Activated CD8-positive, alpha-beta T cell treated with anti-CD3 and anti-CD28 coated beads, Interleukin-2, amount 10 ng/mL, durations not matched to agents 7 days and 5 days (primary cell): ENCODE measurements around the gene TSACC. TPM values are rescaled to one million over a fixed set of nuclear protein-coding genes. Genes with fewer than 3 reads are reported as not detected.

Experiments
- ATAC-seq: fragments of 150-1000 bp; cut with Tn5 transposase; one replicate; pipeline ENCODE4 v1.10.0; 2021; ENCODE audit warnings: moderate library complexity
- CTCF ChIA-PET: fragments of 350-600 bp; sonication (Branson Sonifier 250); formaldehyde crosslinking; loops from one replicate; lab custom pipeline; 2021; ENCODE audit warnings: antibody characterized with exemption; lab: Charles Lee
- POLR2A ChIA-PET: fragments of 350-600 bp; sonication (Branson Sonifier 250); formaldehyde crosslinking; loops from one replicate; lab custom pipeline; 2021; ENCODE audit warnings: antibody characterized with exemption; lab: Charles Lee
- DNase-seq: peaks from one replicate; pipeline ENCODE4 v3.0.0-alpha.2; 2020
- H3K27ac Mint-ChIP-seq: one replicate; pipeline ENCODE4 v1.8.0; 2021; ENCODE audit warnings: mild to moderate bottlenecking, mixed read lengths
- H3K27me3 Mint-ChIP-seq: one replicate; pipeline ENCODE4 v1.8.0; 2021; ENCODE audit warnings: low read depth, mixed read lengths
- H3K36me3 Mint-ChIP-seq: one replicate; pipeline ENCODE4 v1.8.0; 2021; ENCODE audit warnings: low read depth, mixed read lengths
- H3K4me1 Mint-ChIP-seq: one replicate; pipeline ENCODE4 v1.8.0; 2021; ENCODE audit warnings: low read depth, mixed read lengths
- H3K4me3 Mint-ChIP-seq: one replicate; pipeline ENCODE4 v1.8.0; 2021; ENCODE audit warnings: mild to moderate bottlenecking, mixed read lengths
- H3K9me3 Mint-ChIP-seq: one replicate; pipeline ENCODE4 v1.8.0; 2022; ENCODE audit warnings: mixed read lengths; ENCODE audit not compliant: insufficient read depth
- total RNA-seq, 2 experiments: library from RNA; stranded (reverse); gene quantifications; one replicate each; pipeline ENCODE4 v1.2.3, GENCODE V29; 2021

Gene TSACC
- total RNA-seq, 2 experiments from 2014 or later: 0.73 to 0.76 TPM

GRCh38 chr1:156386949-156387869 lies 48.9 kb downstream of the TSACC start:
- DNase-seq (no peak), ATAC-seq (no peak)
- ChIA-PET POLR2A (interaction anchor here (1.2 to 2.5 kb wide), 2 partner anchors 59 to 341 kb away, joined by 4 to 18 read pairs; partner anchors contain the start of gene METTL25B), CTCF (interaction anchor here (0.7 to 12.4 kb wide), 21 partner anchors 8 to 256 kb away, joined by 3 to 562 read pairs (median 13); partner anchors contain the start of gene BCAN)
- Mint-ChIP-seq H3K9me3 (no peaks in the 10 kb centered on the region), H3K4me1 (peaks cover 13% of the 10 kb centered on the region), H3K36me3 (no peaks in the 10 kb centered on the region), H3K4me3 (no peak overlapping the region), H3K27me3 (peaks cover 35% of the 10 kb centered on the region), H3K27ac (no peak overlapping the region)

GRCh38 chr1:156387870-156388173 lies 49.5 kb downstream of the TSACC start:
- peaks cover 35% of the 10 kb centered on the region for H3K27me3 Mint-ChIP-seq
- H3K27ac Mint-ChIP-seq: no peak overlapping the region

GRCh38 chr1:156388174-156389137 lies 50.1 kb downstream of the TSACC start:
- peaks cover 13% of the 10 kb centered on the region for H3K4me1 Mint-ChIP-seq
- H3K36me3 Mint-ChIP-seq: no peaks in the 10 kb centered on the region
- no peak overlapping the region for H3K27ac Mint-ChIP-seq
- peaks cover 35% of the 10 kb centered on the region for H3K27me3 Mint-ChIP-seq
- CTCF ChIA-PET: interaction anchor here (0.8 to 3.4 kb wide), 4 partner anchors 31 to 220 kb away, joined by 3 to 85 read pairs (median 12); no protein-coding TSS in a partner anchor
- ATAC-seq: no peak
- no peaks in the 10 kb centered on the region for H3K9me3 Mint-ChIP-seq
- no peak overlapping the region for H3K4me3 Mint-ChIP-seq
- POLR2A ChIA-PET: interaction anchor here (0.6 kb wide), 1 partner anchor 65 kb away, joined by 3 read pairs; no protein-coding TSS in a partner anchor
- DNase-seq: no peak

More at GRCh38 chr1:156387870-156388173, 49.5 kb downstream of the TSACC start:
- Mint-ChIP-seq H3K4me3 (no peak overlapping the region), H3K4me1 (peaks cover 13% of the 10 kb centered on the region), H3K9me3 (no peaks in the 10 kb centered on the region), H3K36me3 (no peaks in the 10 kb centered on the region)
- POLR2A ChIA-PET: no interaction called here
- DNase-seq (no peak), ATAC-seq (no peak)
- CTCF ChIA-PET: interaction anchor here (3.2 to 12.4 kb wide), 4 partner anchors 43 to 221 kb away, joined by 57 to 562 read pairs (median 102); no protein-coding TSS in a partner anchor

- Mint-ChIP-seq H3K27ac (no peak overlapping the region), H3K27me3 (peaks cover 35% of the 10 kb centered on the region), H3K4me1 (peaks cover 13% of the 10 kb centered on the region), H3K36me3 (no peaks in the 10 kb centered on the region), H3K4me3 (no peak overlapping the region), H3K9me3 (no peaks in the 10 kb centered on the region)
- DNase-seq (no peak), ATAC-seq (no peak)
- ChIA-PET CTCF (interaction anchor here (0.8 to 3.4 kb wide), 5 partner anchors 16 to 223 kb away, joined by 3 to 20 read pairs (median 3); no protein-coding TSS in a partner anchor), POLR2A (no interaction called here)
These were observed 51.0 kb downstream of the TSACC start for GRCh38 chr1:156389311-156389710.

- POLR2A ChIA-PET: no interaction called here
These were observed 52.4 kb downstream of the TSACC start for GRCh38 chr1:156390469-156391365.

GRCh38 chr1:156391366-156391677 lies 53.0 kb downstream of the TSACC start:
- Mint-ChIP-seq H3K27me3 (peaks cover 39% of the 10 kb centered on the region), H3K9me3 (no peaks in the 10 kb centered on the region), H3K4me1 (peaks cover 4% of the 10 kb centered on the region), H3K4me3 (no peak overlapping the region), H3K27ac (no peak overlapping the region), H3K36me3 (no peaks in the 10 kb centered on the region)
- POLR2A ChIA-PET: no interaction called here
- CTCF ChIA-PET: interaction anchor here (3.4 kb wide), 1 partner anchor 55 kb away, joined by 20 read pairs; no protein-coding TSS in a partner anchor
- DNase-seq: no peak
- ATAC-seq: no peak

More at GRCh38 chr1:156390469-156391365, 52.4 kb downstream of the TSACC start:
- Mint-ChIP-seq H3K9me3 (no peaks in the 10 kb centered on the region), H3K27ac (no peak overlapping the region), H3K4me1 (peaks cover 10% of the 10 kb centered on the region), H3K27me3 (peaks cover 39% of the 10 kb centered on the region), H3K36me3 (no peaks in the 10 kb centered on the region), H3K4me3 (no peak overlapping the region)
- DNase-seq (no peak), ATAC-seq (no peak)
- CTCF ChIA-PET: interaction anchor here (1.2 to 3.4 kb wide), 3 partner anchors 15 to 222 kb away, joined by 3 to 20 read pairs (median 3); no protein-coding TSS in a partner anchor

GRCh38 chr1:156391701-156392100 lies 53.4 kb downstream of the TSACC start:
- DNase-seq (no peak), ATAC-seq (no peak)
- peaks cover 3% of the 10 kb centered on the region for H3K4me1 Mint-ChIP-seq
- H3K4me3 Mint-ChIP-seq: no peak overlapping the region
- peaks cover 36% of the 10 kb centered on the region for H3K27me3 Mint-ChIP-seq
- no peaks in the 10 kb centered on the region for H3K36me3 Mint-ChIP-seq
- ChIA-PET POLR2A (no interaction called here), CTCF (interaction anchor here (2.2 kb wide), 1 partner anchor 54 kb away, joined by 9 read pairs; no protein-coding TSS in a partner anchor)
- H3K9me3 Mint-ChIP-seq: no peaks in the 10 kb centered on the region
- no peak overlapping the region for H3K27ac Mint-ChIP-seq

- Mint-ChIP-seq H3K9me3 (no peaks in the 10 kb centered on the region), H3K27ac (no peak overlapping the region), H3K4me1 (peaks cover 3% of the 10 kb centered on the region), H3K4me3 (no peak overlapping the region), H3K36me3 (no peaks in the 10 kb centered on the region), H3K27me3 (peaks cover 29% of the 10 kb centered on the region)
- ChIA-PET CTCF (interaction anchor here (2.2 kb wide), 1 partner anchor 53 kb away, joined by 9 read pairs; no protein-coding TSS in a partner anchor), POLR2A (no interaction called here)
- DNase-seq (no peak), ATAC-seq (no peak)
These were observed 54.1 kb downstream of the TSACC start for GRCh38 chr1:156392452-156392853.

- Mint-ChIP-seq H3K36me3 (no peaks in the 10 kb centered on the region), H3K9me3 (no peaks in the 10 kb centered on the region), H3K27ac (no peak overlapping the region), H3K4me3 (no peak overlapping the region), H3K27me3 (peaks cover 24% of the 10 kb centered on the region), H3K4me1 (peaks cover 3% of the 10 kb centered on the region)
- ChIA-PET POLR2A (no interaction called here), CTCF (interaction anchor here (2.2 to 4.2 kb wide), 2 partner anchors 7 to 53 kb away, joined by 9 to 25 read pairs; no protein-coding TSS in a partner anchor)
- ATAC-seq (no peak), DNase-seq (no peak)
These were observed 54.8 kb downstream of the TSACC start for GRCh38 chr1:156393095-156393494.

- H3K9me3 Mint-ChIP-seq: no peaks in the 10 kb centered on the region
- H3K27me3 Mint-ChIP-seq: peaks cover 19% of the 10 kb centered on the region
- H3K27ac Mint-ChIP-seq: no peak overlapping the region
- no peak for DNase-seq
- no peaks in the 10 kb centered on the region for H3K4me1 Mint-ChIP-seq
- H3K36me3 Mint-ChIP-seq: no peaks in the 10 kb centered on the region
- ChIA-PET POLR2A (no interaction called here), CTCF (interaction anchor here (1.2 to 4.2 kb wide), 3 partner anchors 8 to 230 kb away, joined by 3 to 25 read pairs (median 4); no protein-coding TSS in a partner anchor)
- no peak overlapping the region for H3K4me3 Mint-ChIP-seq
- no peak for ATAC-seq
These were observed 55.8 kb downstream of the TSACC start for GRCh38 chr1:156394082-156394481.
